ENCODE data around the gene DIDO1. TPM values are rescaled to one million over a fixed set of nuclear protein-coding genes. Genes with fewer than 3 reads are reported as not detected.

Gene DIDO1
- total and polyA plus RNA-seq, 9 of the 15 experiments (the other 6 are each of a cell fraction or from before 2014, with no cell fraction given) = 4.4 to 46.8 (median 31.2) TPM

GRCh38 chr20:62918147-62918546, 8.2 kb downstream of the DIDO1 start:
- H4K20me1 ChIP-seq (replicated peaks; ENCODE audit: control insufficient read depth, insufficient read depth, low read length) = peaks cover 72% of the 10 kb centered on the region
- ATAC-seq (no peak), DNase-seq (ENCODE audit: extremely low read depth in 1 of 4, low spot score in 3 of 4) (no peak), FAIRE-seq (no peak)
- H3K4me2 ChIP-seq (ENCODE audit: insufficient read depth, low read length) = no peak overlapping the region
- intact Hi-C loops (cut with micrococcal nuclease) (no loop called here), in situ Hi-C loops (cut with MboI) (no loop called here)
- H3K79me2 ChIP-seq (ENCODE audit: control insufficient read depth, insufficient read depth, low read length) = peaks cover 100% of the 10 kb centered on the region
- no peaks in the 10 kb centered on the region for H3K27me3 ChIP-seq (ENCODE audit: control insufficient read depth in 2 of 2, insufficient read depth in 2 of 2, low read length in 2 of 2)
- no peaks in the 10 kb centered on the region for H3K9me3 ChIP-seq (replicated peaks; ENCODE audit: control insufficient read depth, insufficient read depth, low read depth, low read length)
- ChIA-PET CTCF (ENCODE audit: low intra/inter-chr PET ratio) (no interaction called here), POLR2A (interaction anchor here (1.0 to 3.1 kb wide), 6 partner anchors 9 to 43 kb away, joined by 3 to 14 read pairs (median 3); no protein-coding TSS in a partner anchor)
- H3K9ac ChIP-seq (ENCODE audit: insufficient read depth in 1 of 2, low read depth in 2 of 2, low read length in 2 of 2) = no peak overlapping the region
- WGBS (ENCODE audit: insufficient coverage, low coverage, missing lambda C conversion rate) = 71% methylated on average over 3 of the region's 3 CpGs
- TF ChIP-seq KLF6 (CRISPR knock-in tag; IDR thresholded peaks at IDR 0.05; ENCODE audit: borderline replicate concordance) = no peak
- TF ChIP-seq ZNF347 (CRISPR knock-in tag; IDR thresholded peaks at IDR 0.05; ENCODE audit: low read depth) = no peak
- TF ChIP-seq ZNF146 (CRISPR knock-in tag; IDR thresholded peaks at IDR 0.05; ENCODE audit: unreplicated experiment) = no peak
- no peak for TF ChIP-seq ZNF395 (CRISPR knock-in tag; IDR thresholded peaks at IDR 0.05)
- no peak for TF ChIP-seq KLF16 (IDR thresholded peaks at IDR 0.05)
- no peak for TF ChIP-seq PHF8 (IDR thresholded peaks at IDR 0.05; ENCODE audit: borderline replicate concordance, low read length)
- H3K4me1 ChIP-seq (replicated peaks in 1 of 2; ENCODE audit: control insufficient read depth in 2 of 2, insufficient read depth in 2 of 2, low read length in 2 of 2) = peaks cover 29 to 36% of the 10 kb centered on the region in 2 experiments; a peak in 3 of 5 replicates
- no peak overlapping the region for H3K27ac ChIP-seq (ENCODE audit: extremely low read depth, low read depth, low read length)
- peaks cover 12% of the 10 kb centered on the region for H3K9me1 ChIP-seq (ENCODE audit: control insufficient read depth, insufficient read depth, low read length)
- no peak overlapping the region for H3K4me3 ChIP-seq
- peaks cover 24% of the 10 kb centered on the region for H3K36me3 ChIP-seq (ENCODE audit: control insufficient read depth, insufficient read depth, low read length)
- BruUV-seq (replicated peaks) = no TSS peak
- H2AFZ ChIP-seq (ENCODE audit: low read depth, low read length) = no peak overlapping the region

All from K562 (cell line).